KMS-11 (cell line): ENCODE results near the gene NEMF.
"Not testable (repeated sequence)": the region's sequence is repeated elsewhere in the genome, so short reads cannot be mapped to it uniquely, and the experiment has no call there.

ENCODE experiments used
- H2AFZ ChIP-seq: fragments of 200-600 bp; sonication (generic); 2 replicates; pipeline ENCODE4 v1.6.1; 2016; ENCODE audit warnings: antibody characterized with exemption, mixed run types, low read depth
- H3K27ac ChIP-seq: fragments of 200-600 bp; sonication (generic); 2 replicates; pipeline ENCODE4 v1.6.1; 2016; ENCODE audit warnings: mild to moderate bottlenecking, mixed run types
- H3K27me3 ChIP-seq: fragments of 200-600 bp; sonication (generic); 2 replicates; pipeline ENCODE4 v1.6.1; 2017; ENCODE audit warnings: mild to moderate bottlenecking, low read depth, mixed run types, moderate library complexity; ENCODE audit not compliant: insufficient read depth
- H3K36me3 ChIP-seq: fragments of 200-600 bp; sonication (generic); 2 replicates; pipeline ENCODE4 v1.6.1; 2017; ENCODE audit warnings: mild to moderate bottlenecking, mixed run types; ENCODE audit not compliant: insufficient read depth
- H3K4me1 ChIP-seq: fragments of 200-600 bp; sonication (generic); 2 replicates; pipeline ENCODE4 v1.6.1; 2016; ENCODE audit warnings: mild to moderate bottlenecking, low read depth, mixed run types; ENCODE audit not compliant: poor library complexity, severe bottlenecking
- H3K4me2 ChIP-seq: fragments of 200-600 bp; sonication (generic); 2 replicates; pipeline ENCODE4 v1.7.0; 2016; ENCODE audit warnings: mild to moderate bottlenecking, mixed run types
- H3K4me3 ChIP-seq: fragments of 200-600 bp; sonication (generic); IDR thresholded peaks from 2 replicates; pipeline ENCODE4 v1.6.1; 2017; ENCODE audit warnings: low read depth, low read length, mixed read lengths; ENCODE audit not compliant: insufficient read depth
- H3K79me2 ChIP-seq: fragments of 200-600 bp; sonication (generic); 2 replicates; pipeline ENCODE4 v1.6.1; 2016; ENCODE audit warnings: low read depth, mixed run types; ENCODE audit not compliant: insufficient read depth
- H3K9ac ChIP-seq: fragments of 200-600 bp; sonication (generic); 2 replicates; pipeline ENCODE4 v1.6.1; 2016; ENCODE audit warnings: mild to moderate bottlenecking, mixed run types
- H4K20me1 ChIP-seq: fragments of 200-600 bp; sonication (generic); 2 replicates; pipeline ENCODE4 v1.6.1; 2016; ENCODE audit warnings: mild to moderate bottlenecking, mixed run types; ENCODE audit not compliant: insufficient read depth
- TF ChIP-seq, protein P1 (sequence below): fragments of 200-600 bp; sonication (generic); conservative IDR thresholded peaks from 2 replicates; pipeline ENCODE4 v1.6.1; 2017; ENCODE audit warnings: low read depth, mild to moderate bottlenecking, antibody characterized with exemption, low read length, moderate library complexity, mixed read lengths

Gene NEMF

DNA sequence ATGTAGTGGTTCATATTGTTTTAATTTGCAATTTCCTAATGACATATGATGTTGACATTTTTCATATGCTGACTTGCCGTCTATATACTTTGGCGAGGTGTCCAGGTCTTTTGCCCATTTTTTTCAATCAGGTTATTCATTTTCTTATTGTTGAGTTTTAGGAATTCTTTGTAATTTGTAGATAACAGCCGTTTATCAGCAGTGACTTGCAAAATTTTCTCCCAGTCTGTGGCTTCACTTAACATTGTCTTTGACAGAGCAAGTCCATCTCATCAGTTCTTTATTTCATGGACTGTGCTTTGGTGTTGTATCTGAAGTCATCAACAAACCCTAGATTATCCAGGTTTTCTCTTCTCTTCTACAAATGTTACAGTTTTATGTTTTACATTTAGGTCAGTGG is 97.2 kb downstream of the NEMF start:
- H3K27me3 ChIP-seq, result no peaks in the 10 kb centered on the region
- no peak overlapping the region for H3K27ac ChIP-seq
- TF ChIP-seq, protein P1, sequence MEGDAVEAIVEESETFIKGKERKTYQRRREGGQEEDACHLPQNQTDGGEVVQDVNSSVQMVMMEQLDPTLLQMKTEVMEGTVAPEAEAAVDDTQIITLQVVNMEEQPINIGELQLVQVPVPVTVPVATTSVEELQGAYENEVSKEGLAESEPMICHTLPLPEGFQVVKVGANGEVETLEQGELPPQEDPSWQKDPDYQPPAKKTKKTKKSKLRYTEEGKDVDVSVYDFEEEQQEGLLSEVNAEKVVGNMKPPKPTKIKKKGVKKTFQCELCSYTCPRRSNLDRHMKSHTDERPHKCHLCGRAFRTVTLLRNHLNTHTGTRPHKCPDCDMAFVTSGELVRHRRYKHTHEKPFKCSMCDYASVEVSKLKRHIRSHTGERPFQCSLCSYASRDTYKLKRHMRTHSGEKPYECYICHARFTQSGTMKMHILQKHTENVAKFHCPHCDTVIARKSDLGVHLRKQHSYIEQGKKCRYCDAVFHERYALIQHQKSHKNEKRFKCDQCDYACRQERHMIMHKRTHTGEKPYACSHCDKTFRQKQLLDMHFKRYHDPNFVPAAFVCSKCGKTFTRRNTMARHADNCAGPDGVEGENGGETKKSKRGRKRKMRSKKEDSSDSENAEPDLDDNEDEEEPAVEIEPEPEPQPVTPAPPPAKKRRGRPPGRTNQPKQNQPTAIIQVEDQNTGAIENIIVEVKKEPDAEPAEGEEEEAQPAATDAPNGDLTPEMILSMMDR, result no peak
- H3K36me3 ChIP-seq, result no peaks in the 10 kb centered on the region
- H3K4me2 ChIP-seq, result no peak overlapping the region
- no peaks in the 10 kb centered on the region for H4K20me1 ChIP-seq
- no peak overlapping the region for H3K9ac ChIP-seq
- H3K4me1 ChIP-seq, result no peaks in the 10 kb centered on the region
- H3K79me2 ChIP-seq, result no peaks in the 10 kb centered on the region
- no peak overlapping the region for H3K4me3 ChIP-seq
- H2AFZ ChIP-seq, result no peak overlapping the region

GRCh38 chr14:49754570-49755097 is 98.0 kb downstream of the NEMF start:
- H3K79me2 ChIP-seq, result no peaks in the 10 kb centered on the region
- no peak overlapping the region for H3K4me3 ChIP-seq
- H3K4me2 ChIP-seq, result no peak overlapping the region
- H4K20me1 ChIP-seq, result no peaks in the 10 kb centered on the region
- no peak overlapping the region for H3K27ac ChIP-seq
- no peak overlapping the region for H2AFZ ChIP-seq
- no peaks in the 10 kb centered on the region for H3K27me3 ChIP-seq
- H3K9ac ChIP-seq, result no peak overlapping the region
- no peaks in the 10 kb centered on the region for H3K36me3 ChIP-seq
- no peaks in the 10 kb centered on the region for H3K4me1 ChIP-seq
- TF ChIP-seq, protein P1, result no peak

- not testable (repeated sequence) for H2AFZ ChIP-seq, H3K27ac ChIP-seq, H3K9ac ChIP-seq, H3K36me3 ChIP-seq, H3K4me3 ChIP-seq, H3K79me2 ChIP-seq, H3K27me3 ChIP-seq, H3K4me1 ChIP-seq, H4K20me1 ChIP-seq, H3K4me2 ChIP-seq
Measured at GRCh38 chr14:49746476-49746875, 106.1 kb downstream of the NEMF start.

DNA sequence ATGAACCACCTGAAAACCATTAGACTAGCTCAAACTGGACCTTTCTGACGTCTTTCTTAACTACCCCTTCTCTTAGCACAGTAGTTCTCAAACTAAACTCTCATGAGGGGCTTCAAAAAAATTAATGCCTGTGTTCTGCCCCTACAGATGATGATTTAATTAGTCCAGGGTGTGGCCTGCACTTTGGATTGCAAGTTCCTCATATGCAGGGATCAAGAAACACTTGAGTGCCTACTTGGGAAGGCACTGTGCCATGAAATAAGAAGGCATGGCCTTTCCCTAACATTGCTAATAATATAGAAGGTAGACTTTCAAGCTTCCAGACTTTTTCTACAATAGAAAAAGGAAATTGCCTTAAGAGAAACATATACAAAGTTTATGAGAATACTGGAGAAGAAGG is 107.4 kb downstream of the NEMF start:
- Histone ChIP-seq H3K27me3 (no peaks in the 10 kb centered on the region), H4K20me1 (no peaks in the 10 kb centered on the region), H3K36me3 (no peaks in the 10 kb centered on the region), H3K4me1 (no peaks in the 10 kb centered on the region), H3K79me2 (no peaks in the 10 kb centered on the region), H3K9ac (no peak overlapping the region), H2AFZ (no peak overlapping the region), H3K27ac (no peak overlapping the region), H3K4me3 (no peak overlapping the region), H3K4me2 (no peak overlapping the region)
- TF ChIP-seq, protein P1, result no peak

DNA sequence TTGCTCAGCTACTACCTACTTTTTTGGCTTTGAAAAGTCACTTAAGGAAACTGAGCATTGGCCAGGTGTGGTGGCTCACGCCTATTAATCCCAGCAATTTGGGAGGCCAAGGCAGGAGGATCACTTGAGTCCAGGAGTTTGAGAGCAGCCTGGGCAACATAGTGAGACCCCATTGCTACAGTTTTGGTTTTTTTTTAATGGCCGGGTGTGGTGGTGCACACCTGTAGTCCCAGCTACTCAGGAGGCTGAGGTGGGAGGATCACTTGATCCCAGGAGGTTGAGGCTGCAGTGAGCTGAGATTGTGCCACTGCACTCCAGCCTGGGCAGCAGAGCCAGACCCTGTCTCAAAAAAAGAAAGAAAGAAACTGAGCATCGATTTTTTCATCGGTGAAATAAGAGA is 116.9 kb downstream of the NEMF start:
- not testable (repeated sequence) for H3K79me2 ChIP-seq, H3K4me1 ChIP-seq, H2AFZ ChIP-seq, H3K36me3 ChIP-seq, H3K27ac ChIP-seq, H3K27me3 ChIP-seq, H3K4me2 ChIP-seq, H4K20me1 ChIP-seq, H3K4me3 ChIP-seq, H3K9ac ChIP-seq
